ENCODE results near the gene ECD. TPM values are rescaled to one million over a fixed set of nuclear protein-coding genes. Genes with fewer than 3 reads are reported as not detected.
"Not testable (repeated sequence)": the region's sequence is repeated elsewhere in the genome, so short reads cannot be mapped to it uniquely, and the experiment has no call there.

Gene ECD
- total and polyA plus RNA-seq, 12 donors, result 6.4 to 40.7 (median 28.3) TPM

DNA sequence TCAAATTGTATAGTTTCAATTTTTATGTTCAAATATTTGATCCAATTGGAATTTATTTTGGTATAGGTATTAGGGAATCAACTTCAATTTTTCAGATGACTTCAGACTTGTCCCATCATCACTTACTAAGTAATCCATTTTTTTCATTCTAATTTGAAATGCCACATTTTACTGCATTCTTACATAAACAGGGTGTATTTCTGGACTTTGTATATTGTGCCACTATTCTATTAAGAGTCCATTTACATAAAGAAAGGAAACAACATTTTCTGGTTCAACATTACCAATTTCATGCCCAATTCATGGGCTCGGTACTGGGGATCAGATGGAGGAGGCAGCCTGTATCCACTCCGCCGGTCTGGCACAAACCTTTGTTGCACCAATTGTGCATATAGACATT, 15.8 kb downstream of the ECD start:
- Histone ChIP-seq H3K36me3 (replicated peaks in 1 of 2) (peaks cover 0 to 59% of the 10 kb centered on the region in 2 donors), H3K27me3 (no peaks in the 10 kb centered on the region), H3K4me1 (replicated peaks in 1 of 2) (no peaks in the 10 kb centered on the region), H3K9me3 (replicated peaks in 1 of 3) (no peaks in the 10 kb centered on the region), H3K4me3 (no peak overlapping the region), H3K27ac (no peak overlapping the region)
- 95 to 100% (median 98%) methylated on average over 3 of the region's 3 CpGs for WGBS, 4 donors
- intact Hi-C loops (cut with DNase I), result no loop called here
- TF ChIP-seq, protein P1, sequence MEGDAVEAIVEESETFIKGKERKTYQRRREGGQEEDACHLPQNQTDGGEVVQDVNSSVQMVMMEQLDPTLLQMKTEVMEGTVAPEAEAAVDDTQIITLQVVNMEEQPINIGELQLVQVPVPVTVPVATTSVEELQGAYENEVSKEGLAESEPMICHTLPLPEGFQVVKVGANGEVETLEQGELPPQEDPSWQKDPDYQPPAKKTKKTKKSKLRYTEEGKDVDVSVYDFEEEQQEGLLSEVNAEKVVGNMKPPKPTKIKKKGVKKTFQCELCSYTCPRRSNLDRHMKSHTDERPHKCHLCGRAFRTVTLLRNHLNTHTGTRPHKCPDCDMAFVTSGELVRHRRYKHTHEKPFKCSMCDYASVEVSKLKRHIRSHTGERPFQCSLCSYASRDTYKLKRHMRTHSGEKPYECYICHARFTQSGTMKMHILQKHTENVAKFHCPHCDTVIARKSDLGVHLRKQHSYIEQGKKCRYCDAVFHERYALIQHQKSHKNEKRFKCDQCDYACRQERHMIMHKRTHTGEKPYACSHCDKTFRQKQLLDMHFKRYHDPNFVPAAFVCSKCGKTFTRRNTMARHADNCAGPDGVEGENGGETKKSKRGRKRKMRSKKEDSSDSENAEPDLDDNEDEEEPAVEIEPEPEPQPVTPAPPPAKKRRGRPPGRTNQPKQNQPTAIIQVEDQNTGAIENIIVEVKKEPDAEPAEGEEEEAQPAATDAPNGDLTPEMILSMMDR (IDR thresholded peaks at IDR 0.05), result no peak
- no peak for TF ChIP-seq POLR2A (IDR thresholded peaks at IDR 0.05)
- DNase-seq, result no peak

DNA sequence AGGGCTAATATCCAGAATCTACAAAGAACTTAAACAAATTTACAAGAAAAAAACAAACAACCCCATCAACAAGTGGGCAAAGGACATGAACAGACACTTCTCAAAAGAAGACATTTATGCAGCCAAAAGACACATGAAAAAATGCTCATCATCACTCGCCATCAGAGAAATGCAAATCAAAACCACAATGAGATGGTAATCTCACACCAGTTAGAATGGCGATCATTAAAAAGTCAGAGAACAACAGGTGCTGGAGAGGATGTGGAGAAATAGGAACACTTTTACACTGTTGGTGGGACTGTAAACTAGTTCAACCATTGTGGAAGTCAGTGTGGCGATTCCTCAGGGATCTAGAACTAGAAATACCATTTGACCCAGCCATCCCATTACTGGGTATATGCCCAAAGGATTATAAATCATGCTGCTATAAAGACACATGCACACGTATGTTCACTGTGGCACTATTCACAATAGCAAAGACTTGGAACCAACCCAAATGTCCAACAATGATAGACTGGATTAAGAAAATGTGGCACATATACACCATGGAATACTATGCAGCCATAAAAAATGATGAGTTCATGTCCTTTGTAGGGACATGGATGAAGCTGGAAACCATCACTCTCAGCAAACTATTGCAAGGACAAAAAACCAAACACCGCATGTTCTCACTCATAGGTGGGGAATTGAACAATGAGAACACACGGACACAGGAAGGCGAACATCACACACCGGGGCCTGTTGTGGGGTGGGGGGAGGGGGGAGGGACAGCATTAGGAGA, 17.0 kb downstream of the ECD start:
- DNase-seq; H3K4me3 ChIP-seq; H3K27ac ChIP-seq; H3K4me1 ChIP-seq (replicated peaks in 1 of 2); intact Hi-C loops (cut with DNase I); H3K9me3 ChIP-seq (replicated peaks in 1 of 3); H3K27me3 ChIP-seq: not testable (repeated sequence)
- H3K36me3 ChIP-seq (replicated peaks in 1 of 2), result peaks cover 0 to 59% of the 10 kb centered on the region in 2 donors
- 76 to 97% (median 93%) methylated on average over 6 to 8 of the region's 8 CpGs for WGBS, 4 donors

GRCh38 chr10:73141603-73142002, 26.2 kb downstream of the ECD start:
- Histone ChIP-seq H3K9me3 (replicated peaks in 1 of 3) (no peaks in the 10 kb centered on the region), H3K36me3 (replicated peaks in 1 of 2) (peaks cover 0 to 94% of the 10 kb centered on the region in 2 donors), H3K27ac (no peak overlapping the region), H3K27me3 (no peaks in the 10 kb centered on the region), H3K4me3 (no peak overlapping the region), H3K4me1 (replicated peaks in 1 of 2) (no peaks in the 10 kb centered on the region)
- no peak for DNase-seq
- TF ChIP-seq, protein P1 (IDR thresholded peaks at IDR 0.05), result no peak
- no peak for TF ChIP-seq POLR2A (IDR thresholded peaks at IDR 0.05)
- intact Hi-C loops (cut with DNase I), result no loop called here
- WGBS, 4 donors, result 85 to 93% (median 89%) methylated on average over 3 of the region's 3 CpGs

- Histone ChIP-seq H3K27me3 (no peaks in the 10 kb centered on the region), H3K36me3 (replicated peaks in 1 of 2) (peaks cover 0 to 93% of the 10 kb centered on the region in 2 donors), H3K4me3 (no peak overlapping the region), H3K9me3 (replicated peaks in 1 of 3) (no peaks in the 10 kb centered on the region), H3K27ac (no peak overlapping the region), H3K4me1 (replicated peaks in 1 of 2) (no peaks in the 10 kb centered on the region)
- WGBS, 4 donors, result 68 to 81% (median 74%) methylated on average over 2 of the region's 2 CpGs
- TF ChIP-seq, protein P1 (IDR thresholded peaks at IDR 0.05), result no peak
- no peak for TF ChIP-seq POLR2A (IDR thresholded peaks at IDR 0.05)
- intact Hi-C loops (cut with DNase I), result no loop called here
- DNase-seq, result no peak
Observed at GRCh38 chr10:73139251-73139650, 28.6 kb downstream of the ECD start.

DNA sequence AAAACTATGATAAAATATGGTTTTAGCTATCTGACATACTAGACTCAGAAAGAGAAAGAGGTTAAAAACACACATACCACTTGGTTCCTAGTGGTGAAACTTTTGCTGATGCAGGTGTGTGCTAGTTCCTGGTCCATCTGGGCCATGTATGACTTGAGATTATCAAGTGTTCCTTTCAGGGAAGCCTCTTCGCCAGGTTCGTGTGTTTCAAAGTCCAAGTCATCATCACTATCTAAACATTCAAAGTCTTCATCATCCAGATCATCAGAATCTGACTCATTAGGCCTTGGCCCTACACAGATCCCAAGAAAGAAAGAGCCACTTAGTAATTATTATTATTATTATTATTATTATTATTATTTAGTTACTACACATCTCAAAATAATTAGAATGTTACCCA, 31.2 kb downstream of the ECD start:
- Histone ChIP-seq H3K4me1 (replicated peaks in 1 of 2) (peaks cover 0 to 6% of the 10 kb centered on the region in 2 donors), H3K9me3 (replicated peaks in 1 of 3) (no peaks in the 10 kb centered on the region), H3K4me3 (no peak overlapping the region), H3K27ac (no peak overlapping the region), H3K36me3 (replicated peaks in 1 of 2) (peaks cover 0 to 92% of the 10 kb centered on the region in 2 donors), H3K27me3 (no peaks in the 10 kb centered on the region)
- intact Hi-C loops (cut with DNase I), result no loop called here
- no peak for DNase-seq
- 46 to 61% (median 50%) methylated on average over 2 of the region's 2 CpGs for WGBS, 4 donors
- TF ChIP-seq POLR2A (IDR thresholded peaks at IDR 0.05), result no peak
- TF ChIP-seq, protein P1 (IDR thresholded peaks at IDR 0.05), result no peak
